Coronary artery (tissue), 2 donors: ENCODE data around the gene SP100.

Experiments
- DNase-seq: peaks from one replicate; pipeline ENCODE4 v3.0.0-alpha.2; 2017; ENCODE audit warnings: low spot score
- H3K27ac ChIP-seq, 2 donors: fragments of 200-600 bp; sonication (generic); one replicate each; pipeline ENCODE4 v1.5.1; 2016 to 2019
- H3K4me3 ChIP-seq: fragments of 200-600 bp; sonication (generic); 2 replicates; pipeline ENCODE4 v1.5.1; 2016; ENCODE audit warnings: mild to moderate bottlenecking, moderate library complexity
- CTCF ChIP-seq: fragments of 200-600 bp; sonication (generic); IDR thresholded peaks from one replicate; pipeline ENCODE4 v1.5.1; 2019; ENCODE audit warnings: antibody characterized with exemption

Gene SP100

GRCh38 chr2:230586328-230586982, 170.5 kb downstream of the SP100 start:
- no peak overlapping the region for H3K27ac ChIP-seq
- no peak for DNase-seq
- no peak for TF ChIP-seq CTCF
- no peak overlapping the region for H3K4me3 ChIP-seq

GRCh38 chr2:230589025-230589424, 173.0 kb downstream of the SP100 start:
- DNase-seq = no peak
- TF ChIP-seq CTCF = no peak
- Histone ChIP-seq H3K27ac (no peak overlapping the region), H3K4me3 (no peak overlapping the region)

- no peak for DNase-seq
- no peak overlapping the region for H3K4me3 ChIP-seq
- no peak overlapping the region for H3K27ac ChIP-seq
- TF ChIP-seq CTCF = no peak
Measured at GRCh38 chr2:230589497-230590015, 173.6 kb downstream of the SP100 start.

GRCh38 chr2:230590333-230590732, 174.3 kb downstream of the SP100 start:
- no peak for TF ChIP-seq CTCF

GRCh38 chr2:230591850-230592249, 175.8 kb downstream of the SP100 start:
- DNase-seq = no peak
- Histone ChIP-seq H3K27ac (no peak overlapping the region), H3K4me3 (no peak overlapping the region)
- TF ChIP-seq CTCF = no peak

More at GRCh38 chr2:230590333-230590732, 174.3 kb downstream of the SP100 start:
- no peak for DNase-seq
- no peak overlapping the region for H3K4me3 ChIP-seq
- no peak overlapping the region for H3K27ac ChIP-seq

- no peak for TF ChIP-seq CTCF
- DNase-seq = no peak
- H3K4me3 ChIP-seq = no peak overlapping the region
- no peak overlapping the region for H3K27ac ChIP-seq
Measured at GRCh38 chr2:230592775-230593174, 176.8 kb downstream of the SP100 start.
